22Rv1 (cell line): Measurements from ENCODE around the gene MLYCD.

Experiments used
- H3K27ac ChIP-seq: fragments of 450-650 bp; 2 replicates; pipeline ENCODE4 v1.5.1; 2017
- CTCF ChIP-seq: fragments of 450-650 bp; IDR thresholded peaks from 2 replicates; pipeline ENCODE4 v1.5.1; 2017; ENCODE audit warnings: mild to moderate bottlenecking
- ZFX ChIP-seq: fragments of 450-650 bp; IDR thresholded peaks from 2 replicates; pipeline ENCODE4 v1.6.1; 2017; ENCODE audit warnings: antibody characterized with exemption, borderline replicate concordance

MLYCD gene

GRCh38 chr16:83856792-83857191 lies 42.1 kb upstream of the MLYCD start:
- H3K27ac ChIP-seq = no peak overlapping the region
- TF ChIP-seq CTCF (no peak), ZFX (no peak)

- H3K27ac ChIP-seq = no peak overlapping the region
These were observed 39.6 kb upstream of the MLYCD start for GRCh38 chr16:83859265-83859664.

GRCh38 chr16:83862661-83863060 lies 36.3 kb upstream of the MLYCD start:
- no peak for TF ChIP-seq ZFX
- TF ChIP-seq CTCF = no peak
- no peak overlapping the region for H3K27ac ChIP-seq

More at GRCh38 chr16:83859265-83859664, 39.6 kb upstream of the MLYCD start:
- no peak for TF ChIP-seq CTCF
- no peak for TF ChIP-seq ZFX

- TF ChIP-seq CTCF (no peak), ZFX (no peak)
- no peak overlapping the region for H3K27ac ChIP-seq
These were observed 35.2 kb upstream of the MLYCD start for GRCh38 chr16:83863682-83864081.

GRCh38 chr16:83870830-83871229 lies 28.1 kb upstream of the MLYCD start:
- H3K27ac ChIP-seq = no peak overlapping the region
- TF ChIP-seq CTCF (no peak), ZFX (no peak)

GRCh38 chr16:83878838-83879237 lies 20.1 kb upstream of the MLYCD start:
- H3K27ac ChIP-seq = no peak overlapping the region
- no peak for TF ChIP-seq ZFX
- peak; percentile 33; the same call in 1 of the 2 replicates for TF ChIP-seq CTCF

GRCh38 chr16:83882163-83882885 lies 16.6 kb upstream of the MLYCD start:
- no peak for TF ChIP-seq ZFX
- TF ChIP-seq CTCF = no peak

More at GRCh38 chr16:83882163-83882885, 16.6 kb upstream of the MLYCD start:
- no peak overlapping the region for H3K27ac ChIP-seq
